Activated CD8-positive, alpha-beta memory T cell treated with anti-CD3 and anti-CD28 coated beads, Interleukin-2, amount 50 U/mL, for 4 hours (primary cell): ENCODE results near the gene CNTLN.
"Not testable (repeated sequence)": the region's sequence is repeated elsewhere in the genome, so short reads cannot be mapped to it uniquely, and the experiment has no call there.

Source experiments
- DNase-seq: peaks from one replicate; pipeline ENCODE4 v3.0.0-alpha.2; 2020

CNTLN gene

DNA sequence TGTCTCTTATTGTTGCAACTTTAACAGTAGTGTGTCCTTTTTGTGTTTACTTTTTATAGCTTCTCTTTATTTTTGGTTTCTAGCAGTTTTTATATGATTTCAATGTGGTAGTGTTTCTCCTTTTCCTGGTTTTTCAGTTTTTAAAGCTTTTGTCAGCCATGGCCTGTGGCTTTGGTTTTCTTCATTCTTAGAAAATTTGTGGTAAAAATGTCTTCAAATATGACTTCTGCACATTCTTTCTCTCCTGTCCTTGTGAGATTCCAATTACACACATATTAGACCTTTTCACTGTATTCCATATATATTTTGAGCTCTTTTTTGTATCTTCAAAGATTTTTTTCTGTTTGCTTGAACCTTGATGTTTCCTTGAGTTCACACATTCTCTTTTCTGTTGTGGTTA is 180.5 kb downstream of the CNTLN start:
- DNase-seq, result no peak

DNA sequence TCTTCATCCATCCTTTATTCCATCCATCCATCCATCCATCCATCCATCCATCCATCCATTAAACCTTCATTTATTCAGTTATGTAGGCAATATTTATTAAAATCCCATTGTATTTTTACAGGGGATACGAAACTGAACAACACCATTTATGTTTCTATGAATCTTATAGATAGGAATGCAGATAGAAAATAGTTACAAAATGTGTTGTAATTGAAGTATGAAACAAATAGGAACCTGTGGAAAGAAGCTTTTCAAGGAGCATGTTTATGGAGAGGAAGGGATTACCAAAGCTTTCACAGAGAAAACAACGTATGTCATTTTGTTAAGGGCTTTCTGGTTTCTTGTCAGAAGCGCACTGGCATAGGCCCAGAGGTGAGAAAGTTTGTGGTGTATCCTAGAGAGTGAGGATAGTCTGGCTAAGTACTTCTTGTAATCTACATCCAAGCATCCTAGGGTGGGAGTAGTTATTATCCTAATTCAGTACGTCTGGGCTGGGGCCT is 184.0 kb downstream of the CNTLN start:
- no peak for DNase-seq

DNA sequence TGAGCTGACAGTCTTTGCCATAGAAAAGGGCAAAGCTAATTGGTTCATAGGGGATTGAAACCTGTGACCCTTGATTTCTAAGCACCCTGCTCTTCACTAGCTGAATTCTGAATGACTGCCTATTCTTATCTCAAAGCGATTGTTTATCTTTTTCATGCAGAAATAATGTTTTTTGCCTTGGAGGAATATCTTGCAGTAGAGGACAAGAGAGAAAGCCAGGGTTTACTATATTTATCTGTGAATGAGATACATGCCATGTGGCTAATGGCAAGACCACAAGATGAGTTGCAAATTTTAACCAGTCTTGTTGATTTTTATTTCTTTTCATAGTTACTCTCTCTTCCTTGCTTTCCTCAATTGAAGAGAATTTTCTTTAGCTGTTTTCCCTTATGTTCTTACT is 185.0 kb downstream of the CNTLN start:
- DNase-seq, result no peak

DNA sequence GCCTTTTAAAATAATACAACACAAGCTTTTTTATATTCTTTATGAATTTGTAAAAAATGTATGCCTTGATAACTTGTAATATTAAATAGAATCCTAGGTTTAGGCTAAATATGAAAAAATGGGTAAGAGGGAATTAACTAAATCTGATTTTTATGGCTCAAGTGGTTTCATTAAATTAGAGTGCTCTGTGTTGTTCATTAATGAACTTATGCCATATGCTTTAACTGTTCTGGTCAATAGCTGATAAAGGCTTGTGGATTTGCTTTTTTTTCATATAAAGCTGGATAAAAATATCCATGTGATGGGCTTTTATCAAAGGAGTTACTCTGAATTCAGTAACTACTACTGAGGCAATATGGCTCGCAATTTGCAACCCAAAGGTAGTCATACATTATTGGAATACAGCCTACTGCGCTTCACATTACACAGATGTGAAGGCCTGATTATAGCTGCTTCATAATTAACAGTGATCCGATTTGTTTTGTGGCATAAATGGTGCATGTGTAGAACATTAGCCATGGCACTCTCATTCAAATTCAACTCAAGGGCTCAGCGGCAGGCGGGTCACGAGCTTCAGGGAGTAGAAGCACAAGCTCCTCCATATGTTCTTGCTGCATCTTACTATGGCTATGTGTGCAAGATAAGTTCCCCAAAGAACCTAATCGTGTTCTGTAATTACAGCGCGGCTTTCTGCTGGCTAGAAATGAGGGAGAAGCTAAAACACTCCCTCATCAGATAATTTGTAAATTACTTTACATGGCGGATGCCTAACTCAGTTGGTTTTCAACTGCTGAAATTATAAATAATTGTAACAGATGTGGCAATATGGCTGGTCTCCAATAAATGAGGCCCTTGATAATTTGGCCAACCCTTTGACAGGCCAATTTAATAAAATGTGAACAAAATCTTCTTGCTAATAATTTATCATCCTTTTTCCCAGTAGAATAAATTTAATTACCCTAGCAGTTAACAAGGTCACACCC is 188.3 kb downstream of the CNTLN start:
- no peak for DNase-seq

DNA sequence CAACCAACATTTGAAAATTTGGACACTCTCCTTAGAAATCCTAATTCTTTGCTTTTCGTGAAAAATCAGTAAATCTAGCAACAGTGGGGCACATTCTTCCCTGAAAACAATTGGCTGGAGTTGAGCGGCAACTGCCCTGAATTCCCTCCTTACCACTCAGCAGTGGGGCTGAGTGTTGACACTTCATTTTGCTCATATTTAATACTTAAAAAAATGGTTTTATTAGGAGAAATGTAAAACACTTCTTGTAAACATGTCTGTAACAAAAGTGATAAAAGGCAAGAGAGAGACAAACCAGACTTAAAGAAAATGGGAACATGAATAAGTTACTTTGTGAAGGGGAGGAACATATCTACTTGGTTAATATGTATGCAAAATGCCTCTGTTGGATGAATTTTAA is 193.5 kb downstream of the CNTLN start:
- no peak for DNase-seq

DNA sequence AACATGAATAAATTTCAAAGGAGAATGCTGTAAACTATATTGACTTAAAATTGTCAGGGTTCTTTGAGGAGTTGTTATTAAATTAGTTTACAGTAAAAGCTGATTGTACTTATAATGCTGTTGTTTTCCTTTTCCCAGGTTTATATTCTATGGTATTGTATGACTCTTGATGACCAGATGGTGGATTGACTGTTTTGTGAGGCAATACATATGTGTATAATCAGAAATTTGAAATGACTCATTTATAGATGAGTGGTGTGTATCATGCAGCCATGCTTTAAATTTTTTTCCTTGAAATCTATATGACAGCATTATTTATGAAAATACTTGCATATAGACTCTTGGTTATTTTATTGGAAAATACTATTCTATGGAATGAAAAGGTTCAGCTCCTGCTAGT is 195.3 kb downstream of the CNTLN start:
- no peak for DNase-seq

DNA sequence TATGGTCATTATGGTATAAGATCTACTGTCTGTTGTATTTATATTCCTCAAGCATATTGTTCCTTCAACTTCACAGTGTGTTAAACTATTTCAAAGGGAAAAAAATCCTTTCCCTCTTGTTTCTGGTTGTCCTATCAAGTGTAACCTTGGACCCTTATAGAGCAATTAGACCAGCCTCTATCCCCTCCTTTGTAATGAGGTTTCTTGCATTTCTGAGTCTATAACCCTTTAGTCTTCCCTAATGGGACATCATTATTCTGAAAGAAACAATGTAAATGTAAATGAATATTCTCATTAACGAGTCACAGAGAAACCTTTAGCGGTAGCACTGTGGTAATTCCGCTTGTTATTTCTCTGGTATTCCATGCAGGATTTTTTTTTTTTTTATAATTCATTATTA is 197.3 kb downstream of the CNTLN start:
- DNase-seq, result no peak

DNA sequence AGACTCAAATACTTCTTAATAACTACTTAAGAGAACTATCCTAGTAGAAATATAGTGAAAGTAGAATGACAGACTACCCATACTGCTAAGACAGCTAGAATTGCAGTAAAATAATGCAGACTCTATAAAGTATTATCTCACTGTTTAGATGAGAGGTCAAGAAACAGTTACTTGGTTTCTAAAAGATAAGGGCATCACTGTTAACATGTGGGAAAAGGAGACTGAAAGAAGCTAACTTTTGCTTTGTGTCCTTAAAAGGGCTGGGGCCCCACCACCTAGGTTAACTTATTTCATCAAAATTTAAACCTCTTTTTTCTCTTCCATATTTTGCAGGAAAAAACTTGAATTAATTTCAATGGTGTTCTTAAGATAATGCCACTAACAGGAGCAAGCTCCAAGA is 204.3 kb downstream of the CNTLN start:
- DNase-seq, result no peak

DNA sequence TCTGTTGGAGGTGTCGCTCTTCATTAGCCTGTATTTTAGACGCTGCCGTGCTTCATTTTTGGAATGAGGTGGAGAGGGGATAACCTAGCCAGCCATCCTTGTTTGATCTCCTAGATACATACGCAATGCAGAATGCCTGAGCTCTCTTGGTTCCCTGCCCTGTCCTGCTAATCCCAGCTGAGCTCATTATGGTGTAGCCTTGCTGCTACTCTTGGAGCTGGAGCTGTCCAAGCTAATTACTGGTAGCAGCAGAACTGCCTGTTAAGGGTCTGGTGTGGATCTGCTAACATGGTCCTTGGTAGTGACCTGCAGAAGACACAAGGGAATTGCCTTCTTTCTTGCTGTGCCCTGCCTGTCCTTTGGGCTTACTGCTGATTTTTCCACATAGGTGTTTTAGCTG is 207.9 kb downstream of the CNTLN start:
- no peak for DNase-seq

DNA sequence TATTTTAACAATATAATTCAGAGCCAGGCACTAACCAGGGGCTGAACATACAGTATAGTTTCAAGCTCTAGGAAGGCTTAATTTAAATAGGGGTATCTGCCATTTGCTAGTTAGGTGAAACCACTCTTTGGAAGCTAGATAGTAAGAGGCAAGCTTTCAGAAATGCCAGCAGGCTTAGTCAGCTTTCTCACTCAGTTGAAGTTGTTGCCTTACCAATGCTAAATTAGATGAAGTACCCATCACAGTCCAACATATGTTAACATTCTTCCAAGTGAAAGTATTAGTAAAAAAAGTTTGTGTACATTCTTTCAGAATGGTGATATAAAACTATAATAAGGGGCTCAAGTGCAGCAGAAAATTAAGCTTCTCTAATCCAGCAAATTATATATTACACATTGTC is 215.0 kb downstream of the CNTLN start:
- DNase-seq, result no peak

DNA sequence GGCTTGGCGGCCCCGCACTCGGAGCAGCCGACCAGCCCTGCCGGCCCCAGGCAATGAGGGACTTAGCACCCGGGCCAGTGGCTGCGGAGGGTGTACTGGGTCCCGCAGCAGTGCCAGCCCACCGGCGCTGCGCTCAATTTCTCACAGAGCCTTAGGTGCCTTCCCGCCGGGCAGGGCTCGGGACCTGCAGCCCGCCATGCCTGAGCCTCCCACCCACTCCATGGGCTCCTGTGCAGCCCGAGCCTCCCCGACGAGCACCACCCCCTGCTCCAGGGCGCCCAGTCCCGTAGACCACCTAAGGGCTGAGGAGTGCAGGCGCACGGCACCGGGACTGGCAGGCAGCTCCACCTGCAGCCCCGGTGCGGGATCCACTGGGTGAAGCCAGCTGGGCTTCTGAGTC is 219.2 kb downstream of the CNTLN start:
- DNase-seq, result not testable (repeated sequence)

DNA sequence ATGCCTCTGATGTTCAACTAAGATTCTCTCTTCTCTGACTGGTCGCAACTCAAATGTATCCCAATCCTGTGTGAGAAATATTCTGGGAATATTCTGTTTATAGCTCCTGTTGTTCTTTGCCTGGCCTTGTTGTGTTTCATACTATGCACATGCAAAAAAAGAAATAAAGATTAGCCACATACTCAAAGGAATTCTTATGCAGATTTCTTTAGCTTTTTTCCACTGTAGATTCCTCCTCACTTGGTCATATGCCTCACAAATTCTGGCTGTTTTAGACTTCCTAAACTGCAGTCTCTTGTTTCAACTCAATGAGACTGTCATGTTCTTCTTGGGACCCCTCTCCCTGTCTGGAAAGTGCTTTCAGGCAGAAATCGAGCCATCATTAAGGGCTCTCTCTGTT is 226.5 kb downstream of the CNTLN start:
- DNase-seq, result no peak

DNA sequence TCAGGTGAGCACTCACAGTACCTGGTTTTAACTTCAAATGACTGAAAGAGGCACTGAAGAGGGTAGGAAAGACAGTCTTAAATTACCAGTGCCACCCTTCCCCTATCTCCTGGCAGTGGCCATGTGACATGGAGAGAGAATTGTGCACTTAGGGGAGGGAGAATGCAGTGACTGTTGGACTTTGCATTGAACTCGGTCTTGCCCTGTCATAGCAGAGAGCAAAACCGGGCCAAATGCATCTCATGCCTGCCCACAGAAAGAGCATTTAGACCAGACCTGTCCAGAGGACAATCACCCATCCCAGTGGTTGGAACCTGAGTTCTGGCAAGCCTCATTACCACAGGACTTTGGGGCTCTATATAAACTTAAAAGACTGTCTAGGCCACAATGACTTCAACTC is 232.2 kb downstream of the CNTLN start:
- DNase-seq, result no peak

DNA sequence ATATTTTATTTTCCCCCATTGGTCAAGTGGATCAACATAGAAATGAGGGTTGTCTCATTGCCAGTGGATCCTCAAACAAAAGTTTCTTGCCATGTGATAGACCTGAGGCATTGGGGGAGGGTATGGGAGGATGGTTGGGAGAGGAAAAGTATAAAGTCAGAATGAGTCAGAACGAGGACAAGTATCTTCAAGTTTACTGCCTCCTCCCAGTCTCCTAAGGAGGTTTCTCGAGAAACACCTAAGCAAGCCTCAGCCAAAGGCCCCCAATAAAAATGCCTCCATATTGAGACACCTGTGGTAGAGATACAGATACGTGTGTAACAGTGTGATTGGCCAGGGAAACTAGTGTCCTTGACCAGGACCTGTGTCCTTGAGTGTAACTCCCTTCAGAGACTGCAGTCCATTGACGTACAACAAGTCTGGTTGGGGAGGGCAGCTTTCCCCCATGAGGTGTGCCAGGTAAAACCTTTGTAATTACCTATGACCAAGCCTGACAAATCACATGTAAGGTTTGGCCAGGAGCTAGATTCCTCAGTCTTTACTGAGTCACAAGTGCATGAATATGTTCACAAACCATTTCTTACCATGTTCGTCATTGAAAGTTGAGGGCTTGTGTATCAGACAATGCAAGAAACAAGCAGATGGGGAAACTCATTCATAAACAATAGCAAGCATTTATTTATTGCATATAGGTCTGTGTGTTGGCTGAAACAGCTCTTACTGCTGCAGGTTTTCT is 245.5 kb downstream of the CNTLN start:
- no peak for DNase-seq

DNA sequence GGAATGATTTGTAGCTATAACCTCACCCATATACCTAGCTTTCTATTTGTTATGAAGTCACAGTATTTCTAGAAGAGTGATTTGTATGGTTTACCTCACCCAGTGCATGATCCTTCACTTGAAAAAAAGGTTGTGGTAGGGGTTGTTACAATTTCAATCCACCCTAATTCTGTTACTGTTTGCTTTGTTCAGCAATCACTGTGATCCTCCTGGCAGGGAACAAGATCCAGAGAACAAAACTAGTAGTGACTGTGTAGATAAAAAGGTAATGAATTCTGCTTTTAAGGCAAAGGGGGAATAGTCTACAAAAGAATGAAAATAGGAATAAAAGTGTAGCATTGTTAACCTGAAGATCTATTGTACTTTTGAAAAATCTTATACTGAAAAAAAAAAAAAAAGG is 252.7 kb downstream of the CNTLN start:
- DNase-seq, result no peak

DNA sequence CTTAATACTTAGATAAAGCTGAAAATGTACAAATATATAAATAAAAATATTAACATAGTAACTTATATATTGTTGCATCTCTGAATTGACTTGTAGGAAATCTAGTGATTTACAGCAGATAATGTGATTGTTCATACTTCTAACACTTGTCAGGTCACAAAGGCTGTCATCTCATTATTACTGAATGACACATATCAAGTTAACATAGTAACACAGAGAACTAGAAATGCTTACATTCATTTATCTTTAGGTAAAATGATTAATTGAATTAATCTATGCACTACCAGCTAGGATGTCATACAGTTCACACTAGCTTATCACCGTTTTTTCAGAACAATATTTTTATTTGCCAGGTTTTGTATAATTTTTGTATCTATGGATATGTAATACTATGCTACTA is 254.2 kb downstream of the CNTLN start:
- DNase-seq, result no peak

DNA sequence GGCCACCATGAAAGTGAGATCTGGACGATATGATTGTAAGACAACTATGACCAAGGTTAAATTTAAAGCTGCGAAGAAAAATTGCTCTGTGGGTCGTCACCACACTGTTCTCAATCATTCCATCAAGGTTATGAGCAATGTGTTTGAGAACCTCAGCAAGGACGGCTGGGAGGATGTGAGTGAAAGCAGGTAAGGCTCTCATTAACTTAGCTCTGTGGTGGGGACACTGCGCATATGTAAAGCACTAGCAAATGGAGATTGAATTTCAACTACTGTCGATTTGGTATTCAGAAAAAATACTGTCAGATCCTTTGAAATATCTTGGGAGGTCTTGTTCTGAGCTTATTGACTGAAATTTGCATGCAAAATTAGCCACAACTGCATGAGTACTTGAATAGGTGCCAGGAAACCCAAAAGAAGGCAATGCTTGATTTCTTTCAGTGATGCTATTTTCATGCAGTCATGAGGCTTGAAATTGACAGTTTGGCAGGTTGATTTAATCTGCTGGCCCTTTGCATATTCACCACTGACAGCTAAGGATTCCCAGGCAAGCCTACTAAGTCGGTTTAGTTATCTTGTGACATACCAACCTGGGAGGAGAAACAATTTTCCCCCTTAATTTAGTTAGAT is 260.2 kb downstream of the CNTLN start:
- DNase-seq, result no peak

DNA sequence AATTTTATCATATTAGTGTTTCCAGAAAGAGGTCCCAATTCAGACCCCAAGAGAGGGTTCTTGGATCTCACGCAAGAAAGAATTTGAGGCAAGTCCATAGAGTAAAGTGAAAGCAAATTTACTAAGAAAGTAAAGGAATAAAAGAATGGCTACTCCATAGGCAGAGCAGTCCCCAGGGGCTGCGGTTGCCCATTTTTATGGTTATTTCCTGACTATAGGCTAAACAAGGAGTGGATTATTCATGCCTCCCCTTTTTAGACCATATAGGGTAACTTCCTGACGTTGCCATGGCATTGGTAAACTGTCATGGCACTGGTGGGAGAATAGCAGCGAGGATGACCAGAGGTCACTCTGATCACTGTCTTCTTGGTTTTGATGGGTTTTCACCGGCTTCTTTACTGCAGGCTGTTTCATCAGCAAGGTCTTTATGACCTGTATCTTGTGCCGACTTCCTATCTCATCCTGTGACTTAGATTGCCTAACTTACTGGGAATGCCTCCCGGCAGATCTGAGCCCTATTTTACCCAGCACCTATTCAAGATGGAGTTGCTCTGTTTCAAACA is 262.4 kb downstream of the CNTLN start:
- DNase-seq, result not testable (repeated sequence)

DNA sequence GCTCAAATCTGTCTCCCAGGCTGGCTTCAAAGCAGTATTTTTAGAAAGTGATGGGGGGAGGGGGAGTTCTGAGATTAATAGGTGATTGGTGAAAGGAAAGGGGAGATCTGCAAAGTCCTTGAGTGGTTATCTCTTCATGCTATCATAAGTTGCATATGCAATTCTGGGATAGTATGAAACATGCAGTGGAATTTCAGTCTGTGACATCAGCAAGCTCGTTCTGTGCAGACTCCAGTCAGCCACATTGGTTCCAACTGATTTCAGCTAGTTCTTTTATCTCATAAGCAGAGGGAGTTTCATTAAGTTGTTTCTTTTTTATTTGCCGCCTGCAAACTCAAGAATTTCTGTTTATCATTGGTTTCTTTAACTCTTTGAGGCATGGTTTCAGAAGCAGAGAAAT is 263.5 kb downstream of the CNTLN start:
- no peak for DNase-seq

DNA sequence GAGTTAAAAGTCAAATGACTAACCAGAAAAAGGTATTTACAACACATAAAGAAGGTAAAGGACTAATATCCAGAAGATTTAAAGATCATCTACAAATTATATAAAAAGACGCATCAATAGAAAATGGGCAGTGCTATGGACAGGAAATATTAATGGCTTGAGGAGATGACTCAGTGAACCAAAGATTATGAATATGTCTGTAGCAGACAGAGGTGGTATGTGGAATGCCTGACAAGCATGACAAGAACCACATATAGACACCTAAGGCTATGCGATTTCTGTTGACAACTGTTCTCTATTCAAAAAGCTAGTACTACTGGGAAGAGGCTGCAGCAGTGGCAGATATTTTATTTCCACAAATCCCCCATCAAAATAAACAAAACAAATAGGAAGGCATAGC is 267.0 kb downstream of the CNTLN start:
- DNase-seq, result no peak

DNA sequence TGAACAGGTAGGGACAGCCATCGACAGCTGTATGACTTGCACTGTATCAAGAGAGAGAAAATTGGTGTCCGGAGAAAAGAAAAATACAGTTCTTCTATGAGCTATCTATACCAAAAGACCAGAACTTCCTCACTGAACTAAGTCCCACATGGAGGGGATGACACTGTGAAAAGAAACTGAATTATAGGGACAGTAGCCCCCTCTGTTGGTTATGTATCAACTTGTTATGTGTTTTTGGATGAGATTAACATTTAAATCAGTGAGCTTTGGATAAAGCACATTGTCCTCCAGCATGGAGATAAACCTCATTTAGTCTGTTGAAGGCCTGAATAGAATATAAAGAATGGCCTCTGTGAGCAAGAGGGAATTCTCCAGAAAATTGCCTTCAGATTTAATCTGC is 267.5 kb downstream of the CNTLN start:
- DNase-seq, result no peak

DNA sequence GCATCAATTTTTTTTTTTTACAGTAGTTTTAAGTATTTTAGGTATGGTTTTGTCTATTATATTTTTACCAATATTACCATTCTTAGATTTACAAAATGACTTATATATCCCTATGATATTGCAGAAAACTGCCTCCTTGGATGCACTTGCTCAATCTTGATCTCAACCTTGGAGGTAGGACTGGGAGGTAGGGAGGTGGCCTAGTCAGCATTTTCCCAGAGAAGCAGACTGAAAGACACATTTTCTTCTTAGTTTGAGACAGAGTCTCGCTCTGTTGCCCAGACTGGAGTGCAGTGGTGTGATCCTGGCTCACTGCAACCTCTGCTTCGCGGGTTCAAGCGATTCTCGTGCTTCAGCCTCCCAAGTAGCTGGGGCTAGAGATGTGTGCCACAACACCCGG is 268.7 kb downstream of the CNTLN start:
- DNase-seq, result no peak

DNA sequence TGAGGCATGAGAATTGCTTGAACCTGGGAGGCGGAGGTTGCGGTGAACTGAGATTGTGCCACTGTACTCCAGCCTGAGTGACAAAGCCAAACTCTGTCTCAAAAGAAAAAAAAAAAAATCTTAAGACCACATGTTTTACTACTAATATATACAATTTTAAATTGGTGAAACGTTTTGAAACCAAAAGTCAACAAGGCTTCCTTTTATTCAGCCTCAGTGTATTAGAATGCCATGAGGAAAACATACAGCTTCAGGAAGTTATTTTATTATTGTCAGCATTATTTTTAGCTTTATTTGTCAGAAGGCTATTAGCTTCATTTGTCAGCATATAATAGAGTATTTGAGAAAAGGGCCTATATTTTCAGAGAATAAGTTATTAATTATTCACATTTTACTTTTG is 280.1 kb downstream of the CNTLN start:
- no peak for DNase-seq
